Activated gamma-delta T cell (primary cell): ENCODE results near the gene PHAX.
"Not testable (repeated sequence)": the region's sequence is repeated elsewhere in the genome, so short reads cannot be mapped to it uniquely, and the experiment has no call there.

ENCODE experiments used
- DNase-seq: peaks from one replicate; lab custom pipeline; 2025; lab: John Stamatoyannopoulos, UW

PHAX gene

DNA sequence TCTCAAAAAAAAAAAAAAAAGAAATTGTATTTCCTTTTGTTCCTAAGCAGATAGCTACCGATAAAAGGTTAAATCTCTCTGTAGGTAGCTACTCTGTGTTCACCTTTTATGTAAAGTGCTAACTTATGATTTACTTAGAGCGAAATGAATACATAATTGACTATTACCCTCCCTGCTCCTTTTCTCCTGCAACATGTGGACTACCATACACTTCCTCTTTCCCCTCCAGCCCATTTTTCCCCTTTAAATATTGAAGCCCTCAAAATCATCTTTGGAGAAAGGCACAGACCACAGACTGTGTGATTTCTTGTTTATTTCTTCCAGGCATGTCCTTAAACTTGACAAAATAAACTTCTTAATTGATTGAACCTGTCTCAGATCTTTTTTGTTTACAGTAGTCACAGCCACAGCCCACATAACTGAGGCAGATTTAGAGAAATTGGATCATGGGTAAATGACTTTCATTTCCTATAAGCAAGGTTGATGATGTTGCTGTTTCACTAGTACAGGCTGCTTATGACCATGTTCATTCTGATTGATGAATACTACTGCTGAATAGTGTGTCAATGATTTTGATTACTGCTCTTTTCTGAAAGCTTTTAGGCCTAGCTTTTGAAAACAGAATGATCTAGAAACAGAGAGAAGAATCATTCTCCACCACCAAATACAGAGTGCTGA is 59.2 kb downstream of the PHAX start:
- no peak for DNase-seq

GRCh38 chr5:126664586-126664985 is 63.8 kb downstream of the PHAX start:
- DNase-seq = no peak

GRCh38 chr5:126670109-126670508 is 69.4 kb downstream of the PHAX start:
- not testable (repeated sequence) for DNase-seq

GRCh38 chr5:126671681-126672080 is 70.9 kb downstream of the PHAX start:
- not testable (repeated sequence) for DNase-seq

DNA sequence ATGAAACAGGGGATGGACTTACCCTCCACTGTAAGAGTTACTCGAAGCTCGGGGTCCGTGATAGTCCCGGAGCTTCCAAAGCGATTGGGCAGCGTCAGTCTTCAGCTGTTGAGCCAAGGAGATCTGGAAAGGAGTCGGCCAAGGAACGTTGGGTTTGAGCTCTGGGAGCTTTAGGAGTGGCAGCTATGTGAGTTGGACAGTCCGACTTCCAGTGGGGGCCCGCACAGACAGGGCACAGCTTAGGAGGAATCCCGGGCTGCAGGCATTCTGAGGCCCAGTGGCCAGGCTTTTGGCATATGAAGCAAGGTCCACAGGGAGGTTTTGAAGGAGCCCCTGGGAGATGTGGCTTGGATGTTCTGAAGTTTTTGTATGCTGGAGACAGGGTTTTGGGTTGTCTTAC is 72.7 kb downstream of the PHAX start:
- DNase-seq = no peak

DNA sequence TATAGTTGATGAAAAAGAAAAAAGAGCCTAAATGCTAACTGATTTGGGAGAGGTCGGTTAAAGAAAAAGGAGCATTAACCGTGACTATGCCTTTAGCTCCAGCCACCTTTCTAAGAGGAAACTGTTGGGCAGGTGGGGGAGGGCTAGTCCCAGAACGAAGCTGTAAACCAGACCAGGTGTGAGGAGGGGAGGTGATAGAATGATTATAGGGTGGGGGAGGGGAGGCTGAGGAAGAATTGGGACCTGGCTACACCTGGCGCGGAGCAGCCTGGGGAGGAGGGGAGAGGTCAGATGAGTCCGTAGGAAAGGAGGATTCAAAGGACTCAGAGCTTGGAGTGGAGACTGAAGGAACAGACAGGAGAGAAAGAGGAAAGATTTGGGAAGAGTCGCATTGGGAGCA is 73.4 kb downstream of the PHAX start:
- DNase-seq = no peak

DNA sequence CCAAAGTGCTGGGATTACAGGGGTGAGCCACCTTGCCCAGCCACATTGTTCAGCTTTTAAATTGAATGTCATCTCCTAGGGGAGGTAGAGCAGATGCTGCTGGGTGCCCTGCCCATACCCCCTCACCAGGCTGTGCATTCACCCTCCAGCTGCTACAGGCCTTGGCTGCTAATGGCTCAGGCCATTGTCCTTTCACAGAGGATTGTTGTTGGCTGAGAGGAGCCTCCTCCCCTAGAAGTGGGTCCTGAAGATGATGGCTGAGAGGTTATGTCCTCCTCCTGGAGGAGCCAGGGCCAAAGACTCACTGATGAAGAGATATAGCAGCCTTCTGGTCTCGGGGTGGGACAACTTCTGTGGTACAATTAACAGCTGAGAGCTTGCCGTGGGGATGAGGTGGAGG is 74.6 kb downstream of the PHAX start:
- DNase-seq = no peak

DNA sequence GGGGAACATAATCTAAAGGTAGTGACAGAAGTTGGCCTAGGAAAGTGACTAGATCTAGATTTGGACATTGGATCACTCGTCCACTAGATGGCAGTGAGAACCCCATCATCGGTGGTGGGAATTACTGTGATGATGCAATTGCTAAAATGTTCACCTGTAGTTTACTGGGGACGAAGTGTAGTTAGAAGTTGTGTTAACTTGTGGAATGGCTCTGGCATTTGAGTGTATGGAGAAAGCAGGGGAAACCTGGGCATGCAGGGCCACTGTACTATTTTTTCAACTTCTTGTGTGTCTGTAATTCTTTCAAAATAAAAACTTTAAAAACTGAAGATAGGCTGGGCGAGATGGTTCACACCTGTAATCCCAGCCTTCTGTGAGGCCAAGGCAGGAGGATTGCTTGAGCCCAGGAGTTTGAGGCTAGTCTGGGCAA is 75.5 kb downstream of the PHAX start:
- DNase-seq = no peak
